ENCODE measurements around the gene SRP68. TPM values are rescaled to one million over a fixed set of nuclear protein-coding genes. Genes with fewer than 3 reads are reported as not detected.

SRP68 gene
- polyA plus RNA-seq, 1 of the 3 experiments (the other 2 are of a cell fraction) = 76.8 TPM

GRCh38 chr17:76103274-76104139 is 31.2 kb upstream of the SRP68 start, which contains the start of gene EXOC7 (continued):
- 0 out of 2 replicates have a peak, but pooled peaks have one; percentile 56 for TF ChIP-seq MXI1 (IDR thresholded peaks at IDR 0.05; ENCODE audit: low read depth, low read length)
- TF ChIP-seq POLR2AphosphoS5 (IDR thresholded peaks at IDR 0.05; ENCODE audit: low read depth, low read length) = peak; percentile 98
- TF ChIP-seq JUND (IDR thresholded peaks at IDR 0.05) = no peak
- peak; percentile 97 for TF ChIP-seq YY1 (IDR thresholded peaks at IDR 0.05; ENCODE audit: low read depth)
- TF ChIP-seq RCOR1 (IDR thresholded peaks at IDR 0.05; ENCODE audit: low read length) = no peak
- TF ChIP-seq RXRA (IDR thresholded peaks at IDR 0.05; ENCODE audit: borderline replicate concordance, low read depth) = no peak
- TF ChIP-seq TEAD4 (IDR thresholded peaks at IDR 0.05; ENCODE audit: borderline replicate concordance, insufficient read depth) = no peak
- TF ChIP-seq NRF1 (IDR thresholded peaks at IDR 0.05; ENCODE audit: low read depth, low read length) = peak; percentile 75

- Histone ChIP-seq H2AFZ (ENCODE audit: low read depth) (peak overlapping the region; percentile 94), H3K36me3 (replicated peaks in 1 of 2; ENCODE audit: control insufficient read depth in 1 of 2, insufficient read depth in 2 of 2, low read length in 1 of 2) (peaks cover 18 to 45% of the 10 kb centered on the region in 2 experiments), H3F3A (replicated peaks; ENCODE audit: insufficient read depth) (peaks cover 12% of the 10 kb centered on the region), H3K4me2 (peak overlapping the region; percentile 98), H4K20me1 (ENCODE audit: insufficient read depth) (no peaks in the 10 kb centered on the region), H3K9me2 (no peaks in the 10 kb centered on the region), H3K79me2 (ENCODE audit: insufficient read depth) (peaks cover 27% of the 10 kb centered on the region), H3K9ac (peak overlapping the region; percentile 86), H3K9me3 (no peaks in the 10 kb centered on the region), H3K27ac (ENCODE audit: low read depth in 2 of 2, low read length in 1 of 2) (peak overlapping the region; percentile 71 to 87; a peak in 3 of 4 replicates), H3K4me1 (ENCODE audit: control insufficient read depth in 1 of 2, insufficient read depth in 2 of 2, low read depth in 1 of 2, low read length in 1 of 2) (peaks cover 3 to 15% of the 10 kb centered on the region in 2 experiments; a peak in 2 of 4 replicates), H3K4me3 (ENCODE audit: low read depth in 2 of 2, low read length in 1 of 2) (peak overlapping the region; percentile 68 to 95), H3K27me3 (ENCODE audit: insufficient read depth) (no peaks in the 10 kb centered on the region)
- WGBS (ENCODE audit: low lambda C conversion rate) = 4% methylated on average over 4 of the region's 4 CpGs
- no peak for TF ChIP-seq FOSL2 (IDR thresholded peaks at IDR 0.05; ENCODE audit: borderline replicate concordance, low read depth)
- DNase-seq = no peak
- POLR2A ChIA-PET = interaction anchor here (0.6 to 1.3 kb wide), 5 partner anchors 12 to 332 kb away, joined by 3 to 7 read pairs (median 3); no protein-coding TSS in a partner anchor
- CTCF ChIA-PET = interaction anchor here (0.6 to 7.3 kb wide), 12 partner anchors 9 to 198 kb away, joined by 3 to 53 read pairs (median 6); partner anchors contain the start of genes MRPL38 and ZACN
Measured at GRCh38 chr17:76102944-76103273, 30.6 kb upstream of the SRP68 start.

GRCh38 chr17:76097716-76098295 is 25.5 kb upstream of the SRP68 start:
- no peak overlapping the region for H3K9ac ChIP-seq
- no peak for DNase-seq

More at GRCh38 chr17:76097716-76098295, 25.5 kb upstream of the SRP68 start:
- 95% methylated on average over 19 of the region's 19 CpGs for WGBS (ENCODE audit: low lambda C conversion rate)
- no peaks in the 10 kb centered on the region for H3F3A ChIP-seq (replicated peaks; ENCODE audit: insufficient read depth)
- no peaks in the 10 kb centered on the region for H3K9me3 ChIP-seq
- no peak overlapping the region for H2AFZ ChIP-seq (ENCODE audit: low read depth)
- peaks cover 49 to 90% of the 10 kb centered on the region in 2 experiments for H3K36me3 ChIP-seq (replicated peaks in 1 of 2; ENCODE audit: control insufficient read depth in 1 of 2, insufficient read depth in 2 of 2, low read length in 1 of 2)
- H3K27ac ChIP-seq (ENCODE audit: low read depth in 2 of 2, low read length in 1 of 2) = no peak overlapping the region
- peaks cover 19% of the 10 kb centered on the region for H3K79me2 ChIP-seq (ENCODE audit: insufficient read depth)
- ChIA-PET POLR2A (no interaction called here), CTCF (no interaction called here)
- no peaks in the 10 kb centered on the region for H3K27me3 ChIP-seq (ENCODE audit: insufficient read depth)
- TF ChIP-seq MXI1 (IDR thresholded peaks at IDR 0.05; ENCODE audit: low read depth, low read length) (no peak), PBX3 (IDR thresholded peaks at IDR 0.05) (no peak)
- H4K20me1 ChIP-seq (ENCODE audit: insufficient read depth) = no peaks in the 10 kb centered on the region
- H3K4me2 ChIP-seq = no peak overlapping the region
- H3K4me1 ChIP-seq (ENCODE audit: control insufficient read depth in 1 of 2, insufficient read depth in 2 of 2, low read depth in 1 of 2, low read length in 1 of 2) = peaks cover 3 to 7% of the 10 kb centered on the region in 2 experiments; a peak in 2 of 4 replicates
- H3K9me2 ChIP-seq = no peaks in the 10 kb centered on the region
- H3K4me3 ChIP-seq (ENCODE audit: low read depth in 2 of 2, low read length in 1 of 2) = no peak overlapping the region
